GM18520 (cell line): ENCODE data around the gene CAPG.
"Not testable (repeated sequence)": the region's sequence is repeated elsewhere in the genome, so short reads cannot be mapped to it uniquely, and the experiment has no call there.

Experiments used
- ATAC-seq: cut with Tn5 transposase; IDR thresholded peaks from one replicate; pipeline ENCODE4 v1.9.1; 2021; ENCODE audit not compliant: unreplicated experiment

The CAPG gene

GRCh38 chr2:85409845-85410583 lies at the start of gene CAPG:
CAPG (minus strand) TSS chr2:85410366; CDS start chr2:85402145, 8,221 bp downstream.
- no peak for ATAC-seq

GRCh38 chr2:85459771-85460170 lies 49.6 kb upstream of the CAPG start:
- ATAC-seq = no peak

- no peak for ATAC-seq
Measured at GRCh38 chr2:85458601-85459563, 48.7 kb upstream of the CAPG start.

- no peak for ATAC-seq
Measured at GRCh38 chr2:85457877-85458316, 47.7 kb upstream of the CAPG start.

- no peak for ATAC-seq
Measured at GRCh38 chr2:85457043-85457442, 46.9 kb upstream of the CAPG start.

- no peak for ATAC-seq
Measured at GRCh38 chr2:85455552-85456090, 45.5 kb upstream of the CAPG start.

GRCh38 chr2:85453571-85453970 lies 43.4 kb upstream of the CAPG start:
- no peak for ATAC-seq

- ATAC-seq = no peak
Measured at GRCh38 chr2:85452237-85452636, 42.1 kb upstream of the CAPG start.

- no peak for ATAC-seq
Measured at GRCh38 chr2:85449214-85449588, 39.0 kb upstream of the CAPG start.

GRCh38 chr2:85448461-85449213 lies 38.5 kb upstream of the CAPG start:
- ATAC-seq = no peak

- ATAC-seq = no peak
Measured at GRCh38 chr2:85447222-85447585, 37.0 kb upstream of the CAPG start.

GRCh38 chr2:85446296-85447221 lies 36.4 kb upstream of the CAPG start:
- ATAC-seq = no peak

- no peak for ATAC-seq
Measured at GRCh38 chr2:85445316-85446295, 35.4 kb upstream of the CAPG start.

- ATAC-seq = no peak
Measured at GRCh38 chr2:85444629-85445172, 34.5 kb upstream of the CAPG start.

- no peak for ATAC-seq
Measured at GRCh38 chr2:85441864-85442263, 31.7 kb upstream of the CAPG start.

- no peak for ATAC-seq
Measured at GRCh38 chr2:85440729-85441128, 30.6 kb upstream of the CAPG start.

GRCh38 chr2:85439986-85440385 lies 29.8 kb upstream of the CAPG start:
- ATAC-seq = no peak

- not testable (repeated sequence) for ATAC-seq
Measured at GRCh38 chr2:85439569-85439968, 29.4 kb upstream of the CAPG start.
